Astrocyte (in vitro differentiated cells and primary cell): ENCODE results near the gene MAN1B1.

Experiments used
- EZH2 ChIP-seq: IDR thresholded peaks from 2 replicates; pipeline ENCODE4 v1.6.1; 2012; ENCODE audit warnings: mild to moderate bottlenecking, low read length, inconsistent platforms; ENCODE audit not compliant: insufficient read depth
- TF ChIP-seq, protein P1 (sequence below): IDR thresholded peaks from 2 replicates; pipeline ENCODE4 v1.5.1; 2011; ENCODE audit warnings: low read depth, mild to moderate bottlenecking, inconsistent platforms, low read length, moderate library complexity; ENCODE audit not compliant: insufficient read depth

DNA sequence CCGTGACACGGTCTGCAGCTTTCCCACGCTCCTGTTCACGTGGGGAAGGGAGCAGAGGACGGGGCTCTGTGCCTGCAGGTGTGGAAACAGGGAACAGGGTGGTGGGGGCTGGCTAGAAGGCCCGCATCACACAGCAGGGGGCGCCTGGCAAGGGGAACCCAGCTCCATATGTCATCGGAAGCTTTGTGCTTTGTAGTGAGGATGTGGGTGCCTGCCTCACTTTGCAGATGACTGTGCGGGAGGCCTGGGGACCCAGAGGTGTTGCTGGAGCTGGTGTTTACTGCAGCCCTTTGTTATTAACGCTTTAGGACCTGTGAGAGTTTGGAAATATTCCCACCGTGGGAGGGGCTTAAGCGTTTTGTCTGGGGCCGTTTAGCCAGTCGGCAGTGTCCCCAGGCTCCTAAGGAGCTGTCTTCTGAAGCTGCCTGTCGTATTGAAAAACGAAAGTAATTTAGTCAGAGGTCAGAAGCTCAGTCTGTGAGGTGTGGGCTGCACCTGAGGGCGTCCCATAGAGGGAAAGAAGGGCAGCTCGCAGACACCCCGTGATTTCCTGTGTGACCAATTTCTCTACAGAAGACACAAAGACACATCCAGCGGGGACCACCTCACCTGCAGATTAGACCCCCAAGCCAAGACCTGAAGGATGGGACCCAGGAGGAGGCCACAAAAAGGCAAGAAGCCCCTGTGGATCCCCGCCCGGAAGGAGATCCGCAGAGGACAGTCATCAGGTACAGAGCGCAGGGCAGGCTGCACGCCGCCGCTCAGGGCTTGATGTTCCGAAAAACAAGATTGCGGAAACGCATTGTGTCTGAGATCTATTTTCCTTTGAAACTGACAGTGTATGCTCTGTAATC is 9.1 kb downstream of the MAN1B1 start:
- TF ChIP-seq, protein P1, sequence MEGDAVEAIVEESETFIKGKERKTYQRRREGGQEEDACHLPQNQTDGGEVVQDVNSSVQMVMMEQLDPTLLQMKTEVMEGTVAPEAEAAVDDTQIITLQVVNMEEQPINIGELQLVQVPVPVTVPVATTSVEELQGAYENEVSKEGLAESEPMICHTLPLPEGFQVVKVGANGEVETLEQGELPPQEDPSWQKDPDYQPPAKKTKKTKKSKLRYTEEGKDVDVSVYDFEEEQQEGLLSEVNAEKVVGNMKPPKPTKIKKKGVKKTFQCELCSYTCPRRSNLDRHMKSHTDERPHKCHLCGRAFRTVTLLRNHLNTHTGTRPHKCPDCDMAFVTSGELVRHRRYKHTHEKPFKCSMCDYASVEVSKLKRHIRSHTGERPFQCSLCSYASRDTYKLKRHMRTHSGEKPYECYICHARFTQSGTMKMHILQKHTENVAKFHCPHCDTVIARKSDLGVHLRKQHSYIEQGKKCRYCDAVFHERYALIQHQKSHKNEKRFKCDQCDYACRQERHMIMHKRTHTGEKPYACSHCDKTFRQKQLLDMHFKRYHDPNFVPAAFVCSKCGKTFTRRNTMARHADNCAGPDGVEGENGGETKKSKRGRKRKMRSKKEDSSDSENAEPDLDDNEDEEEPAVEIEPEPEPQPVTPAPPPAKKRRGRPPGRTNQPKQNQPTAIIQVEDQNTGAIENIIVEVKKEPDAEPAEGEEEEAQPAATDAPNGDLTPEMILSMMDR: no peak
- TF ChIP-seq EZH2: no peak
